Trophoblast cell (in vitro differentiated cells and primary cell): ENCODE measurements around the gene ERCC6L.
A peak's percentile ranks its signal among the peaks of the same experiment; 100 is the strongest.
"Not testable (repeated sequence)": the region's sequence is repeated elsewhere in the genome, so short reads cannot be mapped to it uniquely, and the experiment has no call there.

ENCODE experiments used
- DNase-seq, 2 donors: peaks; one replicate each; pipeline ENCODE4 v3.0.0-alpha.2; 2016
- H2AFZ ChIP-seq: 2 replicates; pipeline ENCODE4 v1.6.1; 2013; ENCODE audit warnings: low read length, moderate library complexity, mild to moderate bottlenecking; ENCODE audit not compliant: insufficient read depth, poor library complexity
- H2AK5ac ChIP-seq: 2 replicates; pipeline ENCODE4 v1.6.1; 2013; ENCODE audit warnings: mild to moderate bottlenecking, low read length
- H2BK120ac ChIP-seq: 2 replicates; pipeline ENCODE4 v1.6.1; 2013; ENCODE audit warnings: low read length, mild to moderate bottlenecking, moderate library complexity; ENCODE audit not compliant: insufficient read depth, poor library complexity
- H2BK12ac ChIP-seq: 2 replicates; pipeline ENCODE4 v1.6.1; 2013; ENCODE audit warnings: mild to moderate bottlenecking, low read length, moderate library complexity
- H2BK5ac ChIP-seq: 2 replicates; pipeline ENCODE4 v1.6.1; 2013; ENCODE audit warnings: low read length, low read depth, moderate library complexity, mild to moderate bottlenecking; ENCODE audit not compliant: poor library complexity
- H3K14ac ChIP-seq: 2 replicates; pipeline ENCODE4 v1.6.1; 2013; ENCODE audit warnings: mild to moderate bottlenecking, low read length
- H3K18ac ChIP-seq: 2 replicates; pipeline ENCODE4 v1.6.1; 2013; ENCODE audit warnings: mild to moderate bottlenecking, low read length
- H3K23ac ChIP-seq: 2 replicates; pipeline ENCODE4 v1.6.1; 2013; ENCODE audit warnings: low read length
- H3K27ac ChIP-seq: 2 replicates; pipeline ENCODE4 v1.5.1; 2013; ENCODE audit warnings: low read depth, mild to moderate bottlenecking, inconsistent platforms, low read length, moderate library complexity
- H3K27me3 ChIP-seq: 2 replicates; pipeline ENCODE4 v1.6.1; 2013; ENCODE audit warnings: inconsistent platforms, mild to moderate bottlenecking, low read length, moderate library complexity; ENCODE audit not compliant: insufficient read depth
- H3K36me3 ChIP-seq, 2 experiments: 1 replicate in 1 of 2; 2 replicates in 1 of 2; pipeline ENCODE4 v1.6.1; 2013; ENCODE audit warnings: low read length in 2 of 2, mild to moderate bottlenecking in 2 of 2, moderate library complexity in 1 of 2; ENCODE audit not compliant: insufficient read depth in 2 of 2, control insufficient read depth in 1 of 2
- H3K4ac ChIP-seq: 2 replicates; pipeline ENCODE4 v1.6.1; 2013; ENCODE audit warnings: low read depth, mild to moderate bottlenecking, low read length, moderate library complexity
- H3K4me1 ChIP-seq, 2 experiments: 1 replicate in 1 of 2; 2 replicates in 1 of 2; pipeline ENCODE4 v1.6.1; 2013; ENCODE audit warnings: low read length in 2 of 2, mild to moderate bottlenecking in 2 of 2, moderate library complexity in 1 of 2; ENCODE audit not compliant: insufficient read depth in 2 of 2, control insufficient read depth in 1 of 2
- H3K4me2 ChIP-seq: 2 replicates; pipeline ENCODE4 v1.6.1; 2013; ENCODE audit warnings: inconsistent platforms, mild to moderate bottlenecking, low read length, moderate library complexity
- H3K4me3 ChIP-seq: 2 replicates; pipeline ENCODE4 v1.5.1; 2013; ENCODE audit warnings: mild to moderate bottlenecking, low read depth, low read length, inconsistent platforms
- H3K79me1 ChIP-seq: one replicate; pipeline ENCODE4 v1.6.1; 2013; ENCODE audit warnings: low read length
- H3K79me2 ChIP-seq: 2 replicates; pipeline ENCODE4 v1.6.1; 2013; ENCODE audit warnings: low read length, mild to moderate bottlenecking; ENCODE audit not compliant: control insufficient read depth, insufficient read depth, poor library complexity
- H3K9ac ChIP-seq: 2 replicates; pipeline ENCODE4 v1.6.1; 2013; ENCODE audit warnings: mild to moderate bottlenecking, low read length
- H3K9me3 ChIP-seq: 2 replicates; pipeline ENCODE4 v1.6.1; 2013; ENCODE audit warnings: low read depth, mild to moderate bottlenecking, control low read depth, inconsistent platforms, low read length; ENCODE audit not compliant: insufficient read depth
- H4K12ac ChIP-seq: 2 replicates; pipeline ENCODE4 v1.6.1; 2013; ENCODE audit warnings: low read depth, mild to moderate bottlenecking, low read length, moderate library complexity
- H4K8ac ChIP-seq: 2 replicates; pipeline ENCODE4 v1.6.1; 2013; ENCODE audit warnings: low read depth, mild to moderate bottlenecking, low read length, moderate library complexity
- H4K91ac ChIP-seq: one replicate; pipeline ENCODE4 v1.6.1; 2013; ENCODE audit warnings: low read depth, mild to moderate bottlenecking, low read length, moderate library complexity
- whole genome bisulfite sequencing: extraction: QIAGEN DNeasy Blood & Tissue Kit; methylation state at CpG from one replicate; pipeline ENCODE4 v1.1.7; 2013; ENCODE audit warnings: missing lambda C conversion rate; ENCODE audit not compliant: insufficient read length, insufficient coverage; ENCODE audit errors: extremely low coverage; 5-methylcytosine and 5-hydroxymethylcytosine counted together

ERCC6L gene

GRCh38 chrX:72176289-72176688, 62.5 kb downstream of the ERCC6L start:
- not testable (repeated sequence) for H3K23ac ChIP-seq, H3K14ac ChIP-seq, H3K4me1 ChIP-seq, H3K36me3 ChIP-seq, H3K79me2 ChIP-seq, H3K79me1 ChIP-seq, H3K4me3 ChIP-seq, H3K27me3 ChIP-seq, H3K9me3 ChIP-seq, H2BK5ac ChIP-seq, H4K91ac ChIP-seq, H2AK5ac ChIP-seq, H2BK12ac ChIP-seq, H3K27ac ChIP-seq, H3K4me2 ChIP-seq, H3K4ac ChIP-seq, H3K9ac ChIP-seq, DNase-seq, H2AFZ ChIP-seq, H4K12ac ChIP-seq, H2BK120ac ChIP-seq, H3K18ac ChIP-seq, H4K8ac ChIP-seq
- no CpG with 5 or more reads among the region's 5 CpGs for WGBS

DNA sequence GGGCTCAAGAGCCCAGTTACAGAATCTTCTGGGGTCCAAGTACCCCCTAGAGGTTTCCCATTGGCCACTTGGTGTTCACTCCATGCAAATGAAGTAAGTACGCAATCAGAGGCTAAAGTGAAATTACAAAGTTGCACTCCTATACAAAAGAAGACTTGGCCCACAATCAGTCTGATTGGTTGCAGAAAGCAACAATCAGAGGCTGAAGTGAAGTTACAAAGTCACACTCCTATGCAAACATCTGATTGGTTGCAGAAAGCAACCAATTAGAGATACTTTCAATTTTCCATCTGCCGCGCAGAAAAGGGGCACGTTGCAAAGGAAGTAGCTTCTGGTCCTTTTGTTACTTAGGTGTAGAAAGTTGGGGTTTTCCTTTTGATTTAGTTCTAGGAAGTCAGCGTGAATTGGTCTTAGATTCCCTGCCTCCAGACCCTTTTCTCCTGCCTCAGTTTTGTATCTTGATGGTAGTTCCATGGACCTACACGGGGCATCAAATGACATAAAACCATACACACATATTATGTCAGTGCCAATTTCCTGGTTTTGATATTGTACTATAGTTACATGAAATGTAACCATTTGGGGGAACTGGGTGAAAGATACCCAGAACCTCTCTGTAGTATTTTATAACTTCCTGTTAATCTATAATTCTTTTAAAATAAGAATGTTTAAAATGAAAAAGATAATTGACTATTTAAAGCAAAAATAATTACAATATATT, 69.7 kb downstream of the ERCC6L start:
- Histone ChIP-seq H3K27ac (no peak overlapping the region), H3K79me1 (no peaks in the 10 kb centered on the region), H3K27me3 (no peaks in the 10 kb centered on the region), H4K12ac (no peak overlapping the region), H3K4me2 (no peak overlapping the region), H3K79me2 (no peaks in the 10 kb centered on the region), H3K23ac (no peak overlapping the region), H3K18ac (no peak overlapping the region), H3K4me1 (no peaks in the 10 kb centered on the region), H3K14ac (no peak overlapping the region), H3K4me3 (no peak overlapping the region), H3K9me3 (no peaks in the 10 kb centered on the region), H4K91ac (no peak overlapping the region), H2AK5ac (no peak overlapping the region), H2BK12ac (no peak overlapping the region), H4K8ac (no peak overlapping the region), H2BK120ac (no peak overlapping the region), H2BK5ac (no peak overlapping the region), H2AFZ (no peak overlapping the region), H3K9ac (no peak overlapping the region), H3K36me3 (no peaks in the 10 kb centered on the region), H3K4ac (no peak overlapping the region)
- WGBS, result no CpG with 5 or more reads among the region's 6 CpGs
- DNase-seq, result no peak

- H4K8ac ChIP-seq, result no peak overlapping the region
- H4K91ac ChIP-seq, result no peak overlapping the region
- H2BK120ac ChIP-seq, result no peak overlapping the region
- H2AFZ ChIP-seq, result no peak overlapping the region
- H3K4me1 ChIP-seq, result no peaks in the 10 kb centered on the region
- H3K9me3 ChIP-seq, result no peaks in the 10 kb centered on the region
- H3K23ac ChIP-seq, result no peak overlapping the region
- no peaks in the 10 kb centered on the region for H3K79me2 ChIP-seq
- no peak overlapping the region for H3K4me2 ChIP-seq
- H3K14ac ChIP-seq, result no peak overlapping the region
- H3K9ac ChIP-seq, result no peak overlapping the region
- no peaks in the 10 kb centered on the region for H3K27me3 ChIP-seq
- no peaks in the 10 kb centered on the region for H3K36me3 ChIP-seq
- H3K27ac ChIP-seq, result no peak overlapping the region
- H2BK12ac ChIP-seq, result no peak overlapping the region
- no peak overlapping the region for H2AK5ac ChIP-seq
- no peak overlapping the region for H2BK5ac ChIP-seq
- H3K4me3 ChIP-seq, result no peak overlapping the region
- no peak overlapping the region for H4K12ac ChIP-seq
- H3K4ac ChIP-seq, result no peak overlapping the region
- no peaks in the 10 kb centered on the region for H3K79me1 ChIP-seq
- no peak overlapping the region for H3K18ac ChIP-seq
- DNase-seq, result no peak
- no CpG with 5 or more reads among the region's 4 CpGs for WGBS
Measured at GRCh38 chrX:72165551-72165950, 73.3 kb downstream of the ERCC6L start.

- Histone ChIP-seq H2BK5ac (no peak overlapping the region), H4K91ac (no peak overlapping the region), H2BK120ac (no peak overlapping the region), H3K36me3 (no peaks in the 10 kb centered on the region), H4K12ac (no peak overlapping the region), H3K18ac (no peak overlapping the region), H4K8ac (no peak overlapping the region), H3K23ac (no peak overlapping the region), H2AK5ac (no peak overlapping the region), H3K27ac (no peak overlapping the region), H2BK12ac (no peak overlapping the region), H3K4ac (no peak overlapping the region), H3K79me1 (no peaks in the 10 kb centered on the region), H3K9ac (no peak overlapping the region), H3K79me2 (no peaks in the 10 kb centered on the region), H3K27me3 (no peaks in the 10 kb centered on the region), H3K9me3 (peaks cover 5% of the 10 kb centered on the region), H3K4me1 (no peaks in the 10 kb centered on the region), H3K4me3 (no peak overlapping the region), H2AFZ (no peak overlapping the region), H3K4me2 (no peak overlapping the region), H3K14ac (no peak overlapping the region)
- no CpG with 5 or more reads among the region's 10 CpGs for WGBS
- DNase-seq, result peak; percentile 73 to 76
Measured at GRCh38 chrX:72159769-72160168, 79.1 kb downstream of the ERCC6L start.
